Cerebellar nuclear complex (tissue), 1 donor: ENCODE measurements around the gene SCAPER.

Experiments
- DNase-seq, 2 experiments: peaks; one replicate each; lab custom pipeline; 2025; lab: John Stamatoyannopoulos, UW

The SCAPER gene

GRCh38 chr15:76669521-76670207 is 235.5 kb downstream of the SCAPER start:
- DNase-seq: no peak

DNA sequence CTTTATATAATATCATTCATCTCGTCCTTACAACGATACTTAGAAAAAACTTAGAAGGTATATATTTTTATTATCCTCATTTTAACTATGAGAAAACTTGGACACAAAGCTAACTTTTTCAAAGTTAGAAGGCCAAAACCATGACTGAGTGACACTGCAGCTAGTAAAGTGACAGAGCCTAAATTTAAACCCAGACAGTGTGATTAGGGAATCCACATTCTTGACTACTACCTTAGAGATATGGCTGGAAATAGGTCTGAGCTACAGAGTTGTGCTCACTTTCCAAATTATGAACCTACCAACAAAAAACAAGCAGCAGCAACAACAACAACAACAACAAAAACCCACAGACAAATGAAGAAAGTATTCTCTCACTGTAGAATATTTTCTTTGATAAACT is 236.2 kb downstream of the SCAPER start:
- no peak for DNase-seq

- no peak for DNase-seq
Observed at GRCh38 chr15:76667943-76668715, 237.0 kb downstream of the SCAPER start.

DNA sequence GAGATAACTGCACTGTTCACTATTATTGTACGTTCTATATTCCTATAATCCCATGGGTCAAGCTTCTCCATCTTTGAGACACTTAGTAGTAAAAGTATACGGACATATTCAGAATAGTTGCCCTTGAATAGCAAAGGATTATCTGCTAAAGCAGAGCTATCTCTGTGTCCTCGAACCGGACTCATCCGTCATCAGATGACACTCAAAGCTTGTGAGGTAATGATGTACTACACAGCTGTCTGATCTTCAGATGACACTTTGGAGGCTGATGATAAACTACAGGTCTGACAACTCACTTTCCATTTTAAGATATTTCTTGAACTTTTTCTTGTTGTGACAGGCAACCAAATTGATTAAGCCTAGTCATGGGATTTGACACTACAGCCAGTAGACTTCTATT is 240.2 kb downstream of the SCAPER start:
- no peak for DNase-seq

DNA sequence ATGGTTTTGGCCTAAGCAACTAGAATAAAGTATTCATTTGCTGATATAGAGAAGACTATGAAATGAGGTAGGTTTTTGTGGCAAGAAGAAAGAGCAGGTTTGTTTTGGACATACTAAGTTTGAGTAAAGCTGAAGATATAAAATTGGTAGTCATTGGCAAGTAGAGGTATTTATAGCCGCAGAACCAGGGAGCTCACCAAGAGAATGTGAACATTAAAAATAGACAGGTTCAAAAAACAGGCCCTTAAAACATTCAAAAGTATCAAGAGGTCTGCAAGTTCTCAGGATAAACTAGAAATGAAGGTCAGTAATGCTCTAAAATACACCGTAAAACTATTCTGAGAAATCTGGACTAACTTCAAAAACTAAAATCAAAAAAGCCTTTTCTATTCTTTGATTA is 240.7 kb downstream of the SCAPER start:
- no peak for DNase-seq

DNA sequence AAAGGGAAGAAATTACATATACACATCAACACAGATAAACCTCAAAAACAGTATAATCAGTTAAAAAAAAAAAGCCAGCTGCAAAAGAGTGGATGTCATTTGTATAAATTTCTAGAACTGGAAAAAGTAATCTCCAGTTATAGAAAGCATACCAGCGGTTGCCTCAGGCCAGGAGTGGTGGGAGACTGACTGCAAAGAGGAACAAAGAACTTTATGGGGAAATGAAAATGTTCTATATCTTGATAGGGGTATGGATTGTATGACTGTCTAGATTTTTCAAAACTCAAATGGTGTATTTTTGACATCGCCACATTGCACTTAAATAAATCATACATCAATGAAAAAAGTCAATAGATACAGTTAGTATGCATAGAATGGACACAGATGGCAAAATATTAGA is 241.6 kb downstream of the SCAPER start:
- DNase-seq: no peak

GRCh38 chr15:76648732-76649444 is 256.3 kb downstream of the SCAPER start:
- no peak for DNase-seq

- DNase-seq: no peak
Observed at GRCh38 chr15:76647612-76648011, 257.5 kb downstream of the SCAPER start.

DNA sequence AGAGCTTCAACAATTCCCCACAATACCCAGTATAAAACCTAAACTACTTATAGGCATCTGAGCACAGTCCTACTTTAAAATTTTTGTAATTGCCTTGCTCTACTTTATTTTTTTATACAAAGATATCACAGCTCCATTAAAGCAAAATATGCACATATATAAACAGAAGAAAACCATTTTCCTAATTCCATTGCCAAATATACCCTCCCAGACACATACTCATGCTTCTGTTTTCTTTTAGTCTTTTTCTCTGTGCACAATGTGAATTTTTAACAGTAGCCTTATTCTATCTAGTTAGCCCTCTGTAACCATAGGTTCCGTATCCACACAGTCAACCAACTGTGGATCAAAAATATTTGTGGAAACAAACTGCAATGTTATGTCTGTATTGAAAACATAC is 260.5 kb downstream of the SCAPER start:
- DNase-seq: no peak

GRCh38 chr15:76642671-76643070 is 262.5 kb downstream of the SCAPER start:
- DNase-seq: no peak

- DNase-seq: no peak
Observed at GRCh38 chr15:76637166-76637565, 268.0 kb downstream of the SCAPER start.

GRCh38 chr15:76636059-76636458 is 269.1 kb downstream of the SCAPER start:
- DNase-seq: no peak

DNA sequence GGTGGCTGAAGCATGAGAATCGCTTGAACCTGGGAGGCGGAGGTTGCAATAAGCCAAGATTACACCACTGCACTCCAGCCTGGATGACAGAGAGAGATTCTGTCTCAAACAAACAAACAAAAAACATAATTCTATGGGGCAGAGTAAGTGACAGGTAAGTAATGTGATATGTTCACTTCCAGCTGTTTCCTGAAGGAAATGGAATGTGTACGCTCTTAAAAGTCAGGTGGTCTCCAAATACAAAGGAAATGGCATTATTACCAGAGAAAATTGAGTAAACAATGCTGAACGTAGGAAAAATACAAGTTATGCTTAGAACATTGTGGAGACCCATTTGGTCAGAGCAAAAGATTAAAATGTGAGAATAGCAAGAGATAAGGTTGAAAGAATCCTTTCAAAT is 278.5 kb downstream of the SCAPER start:
- DNase-seq: no peak

- no peak for DNase-seq
Observed at GRCh38 chr15:76625267-76625666, 279.9 kb downstream of the SCAPER start.

DNA sequence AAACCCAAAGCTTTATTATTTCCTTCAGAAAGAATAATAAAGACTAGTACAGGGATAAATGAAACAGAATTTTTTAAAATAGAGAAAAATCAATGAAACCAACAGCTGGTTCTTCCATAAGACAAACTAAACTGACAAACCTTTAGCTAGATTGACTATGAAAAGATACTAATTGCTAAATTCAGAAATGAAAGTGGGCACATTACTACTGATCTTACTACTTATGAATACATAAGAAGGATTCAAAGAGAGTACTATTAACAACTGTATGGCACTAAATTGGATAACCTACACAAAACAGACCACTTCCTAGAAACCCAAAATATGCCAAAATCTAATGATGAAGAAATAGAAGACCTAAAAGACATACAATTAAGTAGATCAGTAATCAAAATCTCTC is 290.4 kb downstream of the SCAPER start:
- DNase-seq: no peak

DNA sequence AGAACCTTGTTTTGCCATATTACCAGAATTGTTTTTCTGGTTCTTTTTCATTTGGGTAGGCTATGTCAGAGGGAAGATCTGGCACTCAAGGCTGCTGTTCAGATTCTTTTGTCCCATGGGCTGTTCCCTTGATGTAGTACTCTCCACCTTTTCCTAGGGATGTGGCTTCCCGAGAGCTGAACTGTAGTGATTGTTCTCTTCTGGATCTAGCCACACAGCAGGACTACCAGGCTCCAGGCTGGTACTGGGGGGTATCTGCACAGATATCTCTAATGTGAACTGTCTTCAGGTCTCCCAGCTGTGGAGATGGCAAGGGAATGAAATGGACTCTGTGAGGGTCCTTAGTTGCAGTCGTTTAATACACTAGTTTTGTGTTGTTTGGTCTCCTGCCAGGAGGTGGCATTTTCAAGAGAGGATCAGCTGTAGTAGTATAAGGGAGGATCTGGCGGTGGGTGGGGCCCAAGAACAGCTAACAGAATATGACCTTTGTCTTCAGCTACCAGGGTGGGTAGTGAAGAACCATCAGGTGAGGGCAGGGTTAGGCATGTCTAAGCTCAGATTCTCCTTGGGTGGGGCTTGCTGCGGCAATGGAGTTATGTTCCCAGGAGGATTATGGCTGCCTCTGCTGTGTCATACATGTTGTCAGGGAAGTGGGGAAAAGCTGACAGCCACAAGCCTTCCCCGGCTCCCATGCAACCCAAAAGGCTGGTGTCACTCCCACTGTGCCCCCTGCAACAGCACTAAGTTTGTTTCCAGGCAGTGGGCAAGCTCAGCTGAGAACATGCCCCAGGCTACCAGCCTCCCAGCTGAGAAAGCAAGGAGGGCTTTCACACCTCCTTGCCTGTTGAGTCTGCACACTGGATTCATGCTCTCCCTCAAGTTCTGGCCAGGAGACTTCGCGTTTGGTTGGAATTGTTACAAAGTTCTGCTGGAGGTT is 316.1 kb downstream of the SCAPER start:
- DNase-seq: no peak

GRCh38 chr15:76585576-76585897 is 319.6 kb downstream of the SCAPER start:
- no peak for DNase-seq

- no peak for DNase-seq
Observed at GRCh38 chr15:76584868-76585575, 320.1 kb downstream of the SCAPER start.

GRCh38 chr15:76582550-76582949 is 322.6 kb downstream of the SCAPER start:
- no peak for DNase-seq

- DNase-seq: no peak
Observed at GRCh38 chr15:76577879-76578512, 327.1 kb downstream of the SCAPER start.
